OCI-LY7 (cell line): ENCODE data around the gene ESYT2. TPM values are rescaled to one million over a fixed set of nuclear protein-coding genes. Genes with fewer than 3 reads are reported as not detected.

Experiments used
- BruUV-seq: library from RNA; stranded (reverse); fragments of 400-500 nt; replicated peaks from 2 replicates; lab custom pipeline; 2021; lab: Mats Ljungman, UMichigan
- CTCF ChIA-PET: fragments of 300-600 bp; sonication (Branson Sonifier 250); formaldehyde crosslinking; loops from one replicate; lab custom pipeline; 2022; ENCODE audit warnings: antibody characterized with exemption; ENCODE audit not compliant: unreplicated experiment; lab: Charles Lee
- POLR2A ChIA-PET: fragments of 300-600 bp; sonication (Branson Sonifier 250); formaldehyde crosslinking; loops from one replicate; lab custom pipeline; 2022; ENCODE audit warnings: antibody characterized with exemption; lab: Charles Lee
- DNase-seq: peaks from one replicate; pipeline ENCODE4 v3.0.0-alpha.2; 2015; ENCODE audit warnings: low spot score
- H2AFZ ChIP-seq: fragments of 200-600 bp; sonication (generic), shearing (Covaris generic); 2 replicates; pipeline ENCODE4 v1.6.1; 2014; ENCODE audit warnings: mild to moderate bottlenecking, antibody characterized with exemption, low read length, moderate library complexity
- H3K27ac ChIP-seq: fragments of 200-600 bp; sonication (generic); 2 replicates; pipeline ENCODE4 v1.5.1; 2014; ENCODE audit warnings: mixed run types, low read depth, mild to moderate bottlenecking, moderate library complexity, low read length, inconsistent platforms; ENCODE audit not compliant: poor library complexity, severe bottlenecking
- H3K36me3 ChIP-seq: fragments of 200-600 bp; sonication (generic); 2 replicates; pipeline ENCODE4 v1.6.1; 2014; ENCODE audit warnings: mild to moderate bottlenecking, antibody characterized with exemption, low read length, moderate library complexity, mixed read lengths; ENCODE audit not compliant: insufficient read depth
- H3K4me1 ChIP-seq: fragments of 200-600 bp; sonication (generic); 2 replicates; pipeline ENCODE4 v1.5.1; 2014; ENCODE audit warnings: mild to moderate bottlenecking, low read length; ENCODE audit not compliant: insufficient read depth, poor library complexity, severe bottlenecking
- H3K4me2 ChIP-seq: fragments of 200-600 bp; sonication (generic); 2 replicates; pipeline ENCODE4 v1.6.1; 2014; ENCODE audit warnings: mild to moderate bottlenecking, low read length
- H3K4me3 ChIP-seq: fragments of 200-600 bp; sonication (generic); 2 replicates; pipeline ENCODE4 v1.5.1; 2014; ENCODE audit warnings: mild to moderate bottlenecking, low read depth, low read length; ENCODE audit not compliant: poor library complexity, severe bottlenecking
- H3K79me2 ChIP-seq: fragments of 200-600 bp; sonication (generic); 2 replicates; pipeline ENCODE4 v1.6.1; 2016; ENCODE audit warnings: low read depth, mild to moderate bottlenecking, low read length, moderate library complexity, mixed read lengths; ENCODE audit not compliant: insufficient read depth
- H3K9me2 ChIP-seq: fragments of 200-600 bp; sonication (generic); 2 replicates; pipeline ENCODE4 v1.6.1; 2016; ENCODE audit warnings: mild to moderate bottlenecking, low read length, mixed read lengths; ENCODE audit not compliant: insufficient read depth
- H3K9me3 ChIP-seq: fragments of 200-600 bp; sonication (generic); 2 replicates; pipeline ENCODE4 v1.6.1; 2014; ENCODE audit warnings: mild to moderate bottlenecking, mixed run types, low read length, mixed read lengths
- H4K20me1 ChIP-seq: fragments of 200-600 bp; sonication (generic); 2 replicates; pipeline ENCODE4 v1.6.1; 2014; ENCODE audit warnings: mild to moderate bottlenecking, antibody characterized with exemption, low read length, moderate library complexity, mixed read lengths; ENCODE audit not compliant: insufficient read depth
- EZH2phosphoT487 ChIP-seq: fragments of 200-600 bp; sonication (generic); IDR thresholded peaks from 2 replicates; pipeline ENCODE4 v1.6.1; 2018; ENCODE audit warnings: low read depth, borderline replicate concordance, mild to moderate bottlenecking, mixed run types, antibody characterized with exemption, low read length, moderate library complexity, mixed read lengths
- intact Hi-C: fragments of 100-400 bp; cut with micrococcal nuclease; formaldehyde crosslinking; loops from one replicate; pipeline ENCODE4 v1.10.0; 2022; ENCODE audit not compliant: unreplicated experiment
- total RNA-seq, 2 experiments: library from RNA; depleted of rRNA in 1 of 2; stranded (reverse); fragments of >200 nt in 1 of 2; shearing (Covaris generic) in 1 of 2; gene quantifications; 2 replicates each; pipeline ENCODE4 v1.2.3, GENCODE V29; 2014 to 2022
- TF ChIP-seq, protein P1 (sequence below): fragments of 200-600 bp; sonication (generic); conservative IDR thresholded peaks from 2 replicates; pipeline ENCODE4 v1.5.1; 2014; ENCODE audit warnings: mild to moderate bottlenecking, antibody characterized with exemption, low read length, moderate library complexity, mixed read lengths

ESYT2 gene
- total RNA-seq, 2 experiments from 2014 or later, result 24.2 to 33.7 TPM

GRCh38 chr7:158687406-158687805 is 141.9 kb downstream of the ESYT2 start:
- CTCF ChIA-PET, result no interaction called here
- BruUV-seq, result no TSS peak
- Histone ChIP-seq H3K4me2 (no peak overlapping the region), H3K9me2 (no peaks in the 10 kb centered on the region), H4K20me1 (no peaks in the 10 kb centered on the region), H3K4me3 (no peak overlapping the region), H3K36me3 (peaks cover 97% of the 10 kb centered on the region), H2AFZ (no peak overlapping the region), H3K27ac (no peak overlapping the region), H3K79me2 (no peaks in the 10 kb centered on the region), H3K4me1 (no peaks in the 10 kb centered on the region), H3K9me3 (no peaks in the 10 kb centered on the region)
- POLR2A ChIA-PET, result interaction anchor here (0.8 to 1.2 kb wide), 2 partner anchors 11 to 13 kb away, joined by 4 read pairs; no protein-coding TSS in a partner anchor
- TF ChIP-seq EZH2phosphoT487, result no peak
- TF ChIP-seq, protein P1, sequence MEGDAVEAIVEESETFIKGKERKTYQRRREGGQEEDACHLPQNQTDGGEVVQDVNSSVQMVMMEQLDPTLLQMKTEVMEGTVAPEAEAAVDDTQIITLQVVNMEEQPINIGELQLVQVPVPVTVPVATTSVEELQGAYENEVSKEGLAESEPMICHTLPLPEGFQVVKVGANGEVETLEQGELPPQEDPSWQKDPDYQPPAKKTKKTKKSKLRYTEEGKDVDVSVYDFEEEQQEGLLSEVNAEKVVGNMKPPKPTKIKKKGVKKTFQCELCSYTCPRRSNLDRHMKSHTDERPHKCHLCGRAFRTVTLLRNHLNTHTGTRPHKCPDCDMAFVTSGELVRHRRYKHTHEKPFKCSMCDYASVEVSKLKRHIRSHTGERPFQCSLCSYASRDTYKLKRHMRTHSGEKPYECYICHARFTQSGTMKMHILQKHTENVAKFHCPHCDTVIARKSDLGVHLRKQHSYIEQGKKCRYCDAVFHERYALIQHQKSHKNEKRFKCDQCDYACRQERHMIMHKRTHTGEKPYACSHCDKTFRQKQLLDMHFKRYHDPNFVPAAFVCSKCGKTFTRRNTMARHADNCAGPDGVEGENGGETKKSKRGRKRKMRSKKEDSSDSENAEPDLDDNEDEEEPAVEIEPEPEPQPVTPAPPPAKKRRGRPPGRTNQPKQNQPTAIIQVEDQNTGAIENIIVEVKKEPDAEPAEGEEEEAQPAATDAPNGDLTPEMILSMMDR, result no peak
- intact Hi-C loops, result no loop called here
- DNase-seq, result no peak

GRCh38 chr7:158685693-158686092 is 143.6 kb downstream of the ESYT2 start:
- ChIA-PET CTCF (no interaction called here), POLR2A (no interaction called here)
- TF ChIP-seq, protein P1, result no peak
- no peak for TF ChIP-seq EZH2phosphoT487
- H3K4me3 ChIP-seq, result no peak overlapping the region
- H3K4me2 ChIP-seq, result no peak overlapping the region
- intact Hi-C loops, result no loop called here
- no peaks in the 10 kb centered on the region for H3K79me2 ChIP-seq
- no TSS peak for BruUV-seq
- no peak overlapping the region for H2AFZ ChIP-seq
- H3K4me1 ChIP-seq, result no peaks in the 10 kb centered on the region
- DNase-seq, result no peak
- H3K27ac ChIP-seq, result no peak overlapping the region
- no peaks in the 10 kb centered on the region for H3K9me2 ChIP-seq
- no peaks in the 10 kb centered on the region for H3K9me3 ChIP-seq
- H3K36me3 ChIP-seq, result peaks cover 99% of the 10 kb centered on the region
- H4K20me1 ChIP-seq, result no peaks in the 10 kb centered on the region

GRCh38 chr7:158684329-158684728 is 145.0 kb downstream of the ESYT2 start:
- H4K20me1 ChIP-seq, result no peaks in the 10 kb centered on the region
- POLR2A ChIA-PET, result no interaction called here
- TF ChIP-seq, protein P1, result no peak
- no peak for TF ChIP-seq EZH2phosphoT487
- H3K79me2 ChIP-seq, result no peaks in the 10 kb centered on the region
- no peak overlapping the region for H3K4me3 ChIP-seq
- no peak overlapping the region for H3K4me2 ChIP-seq
- no peak for DNase-seq
- no peaks in the 10 kb centered on the region for H3K9me2 ChIP-seq
- no peaks in the 10 kb centered on the region for H3K4me1 ChIP-seq
- no peaks in the 10 kb centered on the region for H3K9me3 ChIP-seq
- H3K27ac ChIP-seq, result no peak overlapping the region
- H3K36me3 ChIP-seq, result peaks cover 99% of the 10 kb centered on the region
- no TSS peak for BruUV-seq
- CTCF ChIA-PET, result no interaction called here
- H2AFZ ChIP-seq, result no peak overlapping the region
- intact Hi-C loops, result no loop called here
